Right ventricle myocardium superior (tissue), 1 donor: ENCODE results near the gene WWOX. TPM values are rescaled to one million over a fixed set of nuclear protein-coding genes. Genes with fewer than 3 reads are reported as not detected.
A peak's percentile ranks its signal among the peaks of the same experiment; 100 is the strongest.

ENCODE experiments used
- ATAC-seq: fragments of 200-7000 bp; cut with Tn5 transposase; one replicate; pipeline ENCODE4 v1.9.1; 2020; ENCODE audit warnings: mild to moderate bottlenecking; ENCODE audit not compliant: poor library complexity
- DNase-seq: peaks from one replicate; pipeline ENCODE4 v3.0.0-alpha.2; 2020
- intact Hi-C: fragments of 100-400 bp; cut with DNase I; formaldehyde crosslinking; loops from one replicate; pipeline ENCODE4 v1.11.2; 2022
- total RNA-seq: library from RNA; stranded (reverse); fragmentation: NEBNext Ultra II Directional; extraction: Animal tissue kit (Norgen Biotek cat#: 25700); gene quantifications from one replicate; pipeline ENCODE4 v1.2.1, GENCODE V29; 2021
- donor health status: DM: no; HTN: yes; CAD: no; lungs with severe emphysema.

Gene WWOX
- total RNA-seq, 1 donor from 2014 or later = 11.5 TPM

DNA sequence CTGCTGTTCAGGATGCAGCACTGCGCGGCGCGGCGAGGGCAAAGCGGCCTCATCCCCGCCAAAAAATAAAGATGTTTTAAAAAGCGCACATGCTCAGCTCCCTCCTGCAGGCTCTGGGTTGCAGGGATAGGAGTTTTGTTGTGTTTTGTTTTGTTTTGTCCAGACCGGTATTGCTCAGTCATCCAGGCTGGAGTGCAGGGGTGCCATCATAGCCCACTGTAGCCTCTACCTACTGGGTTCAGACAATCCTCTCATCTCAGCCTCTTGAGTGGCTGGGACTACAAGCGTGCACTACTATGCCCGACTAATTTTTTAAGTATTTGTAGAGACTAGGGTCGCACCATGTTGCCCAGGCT, 636 bp downstream of the WWOX start:
- ATAC-seq = no peak
- intact Hi-C loops = no loop called here

DNA sequence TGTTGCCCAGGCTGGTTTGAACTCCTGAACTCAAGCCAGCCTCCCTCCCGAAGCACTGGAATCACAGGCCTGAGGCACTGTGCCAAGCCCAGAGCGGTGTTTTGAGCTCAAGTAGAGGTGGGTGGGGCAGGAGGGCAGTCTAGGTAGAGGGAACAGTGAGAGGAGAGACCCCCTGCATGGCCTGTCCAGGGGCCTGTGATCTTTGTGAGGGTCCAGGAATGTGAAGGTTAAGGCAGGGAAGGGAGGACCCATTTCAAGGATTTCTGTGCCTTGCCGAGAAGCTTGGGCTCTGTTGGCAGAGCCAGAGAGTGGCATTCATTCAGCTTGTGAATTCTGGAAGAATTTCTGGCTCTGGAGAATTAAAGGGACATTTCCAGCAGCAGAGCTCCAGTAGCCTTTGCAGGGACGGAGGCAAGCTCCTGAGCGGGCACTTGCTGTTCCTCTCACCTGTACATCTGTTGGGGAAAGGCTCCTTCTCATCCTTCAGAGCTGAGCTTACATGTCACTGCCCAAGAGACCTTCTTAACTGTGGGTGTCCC, 2.7 kb downstream of the WWOX start:
- DNase-seq (no peak), ATAC-seq (no peak)
- intact Hi-C loops = no loop called here

More for the DNA sequence above, 636 bp downstream of the WWOX start:
- no peak for DNase-seq

GRCh38 chr16:78102865-78103264, 3.4 kb downstream of the WWOX start:
- no peak for DNase-seq
- intact Hi-C loops = no loop called here
- ATAC-seq = no peak

GRCh38 chr16:78105517-78105916, 6.1 kb downstream of the WWOX start:
- intact Hi-C loops = no loop called here
- ATAC-seq (no peak), DNase-seq (no peak)

- no peak for DNase-seq
- ATAC-seq = peak; percentile 63
- intact Hi-C loops = no loop called here
These were observed 7.2 kb downstream of the WWOX start for GRCh38 chr16:78106686-78107085.

- no peak for ATAC-seq
- DNase-seq = no peak
- intact Hi-C loops = no loop called here
These were observed 9.0 kb downstream of the WWOX start for GRCh38 chr16:78108451-78108850.

DNA sequence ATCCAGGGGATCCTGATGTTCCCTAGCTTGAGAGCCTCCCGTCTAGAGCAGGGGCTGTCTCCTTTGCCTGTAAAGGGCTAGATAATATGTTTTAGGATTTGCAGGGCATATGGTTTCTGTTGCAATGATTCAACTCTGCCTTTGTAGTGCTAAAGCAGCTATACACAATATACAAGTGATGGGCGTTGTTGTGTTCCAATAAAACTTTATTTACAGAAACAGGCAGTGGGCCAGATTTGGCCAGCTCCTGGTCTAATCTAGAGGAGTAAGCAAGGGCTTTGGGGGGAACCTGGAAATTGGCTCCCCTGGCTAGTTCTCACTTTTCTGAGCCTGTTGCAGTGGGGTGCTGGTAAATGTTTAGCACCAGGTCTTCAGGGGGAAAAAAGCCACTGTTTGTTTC, 13.8 kb downstream of the WWOX start:
- ATAC-seq (no peak), DNase-seq (no peak)
- intact Hi-C loops = no loop called here

- intact Hi-C loops = no loop called here
- ATAC-seq (no peak), DNase-seq (no peak)
These were observed 16.2 kb downstream of the WWOX start for GRCh38 chr16:78115659-78116058.

DNA sequence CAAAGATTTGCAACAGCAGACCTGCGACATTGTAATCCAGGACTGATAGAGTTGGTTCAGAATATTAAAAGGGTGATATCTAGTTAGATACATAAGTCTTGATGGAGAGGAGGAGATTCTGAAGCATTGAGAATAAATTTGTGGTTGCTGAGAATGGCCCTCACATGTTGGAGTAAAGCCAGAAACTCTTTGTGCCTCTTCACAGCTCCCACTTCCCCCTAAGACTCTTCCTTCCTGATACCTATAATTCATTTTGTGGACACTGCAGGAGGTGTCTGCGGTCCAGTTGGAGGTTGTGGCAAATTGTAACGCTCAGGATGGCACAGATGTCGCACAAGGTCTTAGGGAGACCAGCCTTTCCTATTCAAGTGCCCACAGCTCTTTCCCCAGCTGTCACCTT, 17.5 kb downstream of the WWOX start:
- intact Hi-C loops = no loop called here
- ATAC-seq (no peak), DNase-seq (no peak)

DNA sequence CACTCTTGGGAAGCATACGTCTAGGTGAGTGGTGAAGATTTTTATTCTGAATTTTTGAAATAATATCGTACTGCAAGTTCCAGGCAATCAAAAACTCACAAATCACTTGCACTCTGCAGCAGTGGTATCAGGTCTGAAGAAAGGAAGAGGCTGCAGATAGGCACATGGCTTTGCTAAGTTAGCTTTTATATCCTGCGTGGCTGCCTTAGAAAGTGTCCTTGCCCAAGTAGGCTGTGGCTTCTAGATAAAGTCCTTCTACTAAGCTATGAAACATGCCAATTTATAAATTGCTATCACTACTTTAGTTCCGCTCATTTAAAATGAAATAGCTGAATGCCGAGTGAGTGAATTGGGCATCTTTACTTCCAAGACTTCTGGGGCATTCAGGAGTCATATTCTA, 17.9 kb downstream of the WWOX start:
- no peak for ATAC-seq
- DNase-seq = no peak
- intact Hi-C loops = no loop called here

GRCh38 chr16:78118469-78119025, 19.1 kb downstream of the WWOX start:
- DNase-seq (no peak), ATAC-seq (no peak)
- intact Hi-C loops = no loop called here

GRCh38 chr16:78122774-78123315, 23.4 kb downstream of the WWOX start:
- peak; percentile 88 for ATAC-seq
- intact Hi-C loops = loop anchor here (5.0 to 10.0 kb wide), 2 partner anchors 314 to 1482 kb away; partner anchors contain the start of gene MAF
- no peak for DNase-seq

DNA sequence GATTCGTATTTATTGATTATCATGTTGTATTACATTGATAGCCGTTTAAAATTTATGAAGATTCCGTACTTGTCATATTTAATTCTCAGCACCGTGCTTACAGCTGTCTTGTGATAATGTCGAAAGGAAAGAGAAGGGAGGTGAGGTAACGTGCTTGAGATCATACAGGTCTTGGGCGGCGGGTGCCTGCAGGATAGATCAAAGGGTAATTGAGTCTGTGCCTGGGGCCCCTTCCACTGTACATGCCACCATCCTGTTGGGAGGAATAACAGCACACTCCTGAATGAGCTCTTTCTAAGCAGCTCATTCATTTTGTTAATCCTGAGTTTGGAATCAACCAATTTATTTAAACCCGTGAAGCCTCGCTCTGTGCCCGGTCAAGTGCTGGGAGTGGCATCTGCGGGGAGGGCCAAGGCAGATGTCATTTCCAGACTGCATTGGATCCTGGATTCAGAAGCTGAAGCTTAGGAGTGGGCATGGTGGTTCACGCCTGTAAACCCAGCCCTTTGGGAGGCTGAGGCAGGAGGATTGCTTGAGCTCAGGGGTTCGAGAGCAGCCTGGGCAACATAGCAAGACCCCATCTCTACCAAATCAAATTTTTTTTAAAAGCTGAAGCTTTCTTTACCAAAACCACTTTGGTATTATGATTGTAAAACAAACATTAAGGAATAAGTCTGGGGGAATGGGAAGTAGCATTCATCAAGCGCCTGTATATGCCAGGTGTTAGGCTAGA, 25.8 kb downstream of the WWOX start:
- no peak for DNase-seq
- no peak for ATAC-seq
- intact Hi-C loops = loop anchor here (5.0 to 10.0 kb wide), 2 partner anchors 112 to 1480 kb away; partner anchors contain the start of gene MAF

GRCh38 chr16:78126662-78127061, 27.2 kb downstream of the WWOX start:
- no peak for DNase-seq
- ATAC-seq = no peak
- intact Hi-C loops = loop anchor here (5.0 to 10.0 kb wide), 2 partner anchors 111 to 1478 kb away; partner anchors contain the start of gene MAF

- intact Hi-C loops = loop anchor here (5.0 to 10.0 kb wide), 2 partner anchors 110 to 1478 kb away; partner anchors contain the start of gene MAF
- ATAC-seq = peak; percentile 41
- DNase-seq = no peak
These were observed 27.7 kb downstream of the WWOX start for GRCh38 chr16:78127130-78127529.

DNA sequence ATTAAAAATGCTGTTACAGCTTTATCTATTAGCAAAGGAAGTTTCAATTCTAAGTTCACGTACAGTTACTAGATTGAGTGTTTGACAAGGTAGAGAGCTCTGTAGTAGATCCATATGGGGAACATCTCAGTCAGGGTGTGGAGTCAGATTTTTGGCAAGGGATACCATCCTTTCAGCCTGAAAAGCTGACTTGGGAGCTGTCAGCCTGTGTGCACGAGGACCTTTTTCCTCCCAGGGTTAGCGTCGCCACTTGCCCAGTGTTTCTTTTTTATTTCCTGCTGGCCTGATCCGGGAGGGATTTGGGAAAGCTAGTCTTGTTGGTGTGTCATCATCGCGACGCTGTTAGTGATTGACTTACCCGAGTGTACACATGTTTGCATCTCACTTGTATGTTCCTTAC, 29.5 kb downstream of the WWOX start:
- no peak for DNase-seq
- intact Hi-C loops = loop anchor here (5.0 to 10.0 kb wide), 2 partner anchors 108 to 1476 kb away; partner anchors contain the start of gene MAF
- peak; percentile 55 for ATAC-seq

DNA sequence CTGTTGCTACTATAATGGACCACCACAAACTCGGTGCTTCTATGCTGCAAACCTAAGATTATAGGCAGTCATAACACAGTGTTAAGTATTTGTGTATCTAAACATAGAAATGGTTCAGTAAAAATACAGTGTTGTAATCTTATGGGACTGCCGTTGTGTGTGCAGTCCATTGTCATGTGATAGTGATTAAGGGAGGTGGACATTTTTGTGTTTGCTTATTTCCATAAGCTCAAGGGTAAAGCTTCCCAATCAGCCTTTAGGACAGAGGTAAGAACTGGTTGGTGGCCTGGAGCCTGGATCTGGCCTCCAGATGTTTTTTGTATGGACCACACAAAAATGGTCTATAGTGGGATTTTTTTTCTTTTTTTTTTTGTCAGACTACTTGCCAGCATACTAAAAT, 29.9 kb downstream of the WWOX start:
- no peak for ATAC-seq
- intact Hi-C loops = loop anchor here (5.0 to 10.0 kb wide), 2 partner anchors 108 to 1475 kb away; partner anchors contain the start of gene MAF

DNA sequence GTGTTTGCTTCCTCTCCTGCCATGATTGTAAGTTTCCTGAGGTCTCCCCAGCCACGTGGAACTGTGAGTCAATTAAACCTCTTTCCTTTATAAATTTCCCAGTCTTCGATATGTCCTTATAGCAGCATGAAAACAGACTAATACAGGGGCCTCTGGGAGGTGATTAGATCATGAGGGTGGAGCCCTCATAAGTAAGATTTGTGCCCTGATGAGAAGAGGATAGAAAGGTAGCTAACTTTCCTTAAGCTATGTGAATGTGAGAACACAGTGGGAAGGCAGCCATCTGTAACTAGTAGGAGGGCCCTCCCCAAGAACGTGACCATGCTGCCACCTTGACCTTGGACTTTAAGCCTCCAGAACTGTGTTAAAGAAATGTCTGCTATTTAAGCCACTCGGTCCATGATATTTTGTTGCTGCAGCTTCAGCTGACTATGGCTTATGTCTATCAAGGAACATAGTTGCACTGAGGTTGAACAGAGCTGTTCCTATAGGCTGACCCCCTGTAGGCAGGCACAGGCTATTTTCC, 30.7 kb downstream of the WWOX start:
- no peak for ATAC-seq
- no peak for DNase-seq
- intact Hi-C loops = no loop called here

More for the DNA sequence above, 29.9 kb downstream of the WWOX start:
- DNase-seq = no peak

DNA sequence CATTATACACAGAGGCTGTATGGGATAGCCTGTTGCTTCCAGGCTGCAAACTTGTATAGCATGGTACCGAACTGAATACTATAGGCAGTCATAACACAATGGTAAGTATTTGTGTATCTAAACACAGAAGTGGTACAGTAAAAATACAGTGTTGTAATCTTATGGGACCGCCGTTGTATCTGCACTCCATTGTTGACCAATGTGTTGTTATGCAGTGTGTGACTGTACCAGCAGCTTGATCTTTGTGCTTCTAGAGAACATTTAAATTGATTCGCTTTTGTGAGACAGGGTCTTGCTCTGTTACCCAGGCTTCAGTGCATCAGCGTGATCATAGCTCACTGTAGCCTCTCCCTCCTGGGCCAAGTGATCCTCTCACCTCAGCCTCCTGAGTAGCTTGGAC, 31.5 kb downstream of the WWOX start:
- intact Hi-C loops = no loop called here
- ATAC-seq (no peak), DNase-seq (no peak)
